ENCODE results near the gene LIN54. TPM values are rescaled to one million over a fixed set of nuclear protein-coding genes. Genes with fewer than 3 reads are reported as not detected.

LIN54 gene
- total and polyA plus RNA-seq, 9 of the 15 experiments (the other 6 are each of a cell fraction or from before 2014, with no cell fraction given) = 2.2 to 22.5 (median 15.8) TPM

GRCh38 chr4:83010522-83011318, at the start of gene LIN54 (continued):
- TF ChIP-seq NCOA1 (IDR thresholded peaks at IDR 0.05; ENCODE audit: low read depth) (no peak), NFYB (IDR thresholded peaks at IDR 0.05; ENCODE audit: extremely low read depth, insufficient read length) (no peak), SAFB (IDR thresholded peaks at IDR 0.05; ENCODE audit: borderline replicate concordance, low read depth, low read length) (no peak), ZFPM2 (CRISPR knock-in tag; IDR thresholded peaks at IDR 0.05) (no peak), MCM5 (IDR thresholded peaks at IDR 0.05; ENCODE audit: low read depth) (no peak), PREB (CRISPR knock-in tag; IDR thresholded peaks at IDR 0.05) (no peak), GTF2F1 (IDR thresholded peaks at IDR 0.05; ENCODE audit: low read depth, low read length) (no peak), FOXA3 (CRISPR knock-in tag; conservative IDR thresholded peaks at IDR 0.05 in 1 of 2, IDR thresholded peaks at IDR 0.05 in 1 of 2) (no peak), PHB (CRISPR knock-in tag; IDR thresholded peaks at IDR 0.05) (no peak), GABPB2 (CRISPR knock-in tag; conservative IDR thresholded peaks at IDR 0.05) (no peak), ZNF740 (CRISPR knock-in tag; IDR thresholded peaks at IDR 0.05) (no peak), ZNF740 (tag; IDR thresholded peaks at IDR 0.05) (no peak), SMAD2 (IDR thresholded peaks at IDR 0.05; ENCODE audit: low read depth, low read length) (no peak), SAP30 (IDR thresholded peaks at IDR 0.05; ENCODE audit: borderline replicate concordance, insufficient read depth, low read depth, low read length, poor library complexity, severe bottlenecking) (no peak), ZNF143 (CRISPR knock-in tag; IDR thresholded peaks at IDR 0.05) (no peak), SP1 (CRISPR knock-in tag; IDR thresholded peaks at IDR 0.05) (no peak), ZNF347 (CRISPR knock-in tag; IDR thresholded peaks at IDR 0.05; ENCODE audit: low read depth) (no peak), TEAD1 (CRISPR knock-in tag; IDR thresholded peaks at IDR 0.05) (no peak)
- TF ChIP-seq, protein P1, sequence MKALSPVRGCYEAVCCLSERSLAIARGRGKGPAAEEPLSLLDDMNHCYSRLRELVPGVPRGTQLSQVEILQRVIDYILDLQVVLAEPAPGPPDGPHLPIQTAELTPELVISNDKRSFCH (CRISPR knock-in tag; IDR thresholded peaks at IDR 0.05) = no peak
- TF ChIP-seq, protein P1 (tag; IDR thresholded peaks at IDR 0.05) = no peak
- TF ChIP-seq, protein P2, sequence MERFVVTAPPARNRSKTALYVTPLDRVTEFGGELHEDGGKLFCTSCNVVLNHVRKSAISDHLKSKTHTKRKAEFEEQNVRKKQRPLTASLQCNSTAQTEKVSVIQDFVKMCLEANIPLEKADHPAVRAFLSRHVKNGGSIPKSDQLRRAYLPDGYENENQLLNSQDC (CRISPR knock-in tag; IDR thresholded peaks at IDR 0.05) = no peak
- TF ChIP-seq, protein P3, sequence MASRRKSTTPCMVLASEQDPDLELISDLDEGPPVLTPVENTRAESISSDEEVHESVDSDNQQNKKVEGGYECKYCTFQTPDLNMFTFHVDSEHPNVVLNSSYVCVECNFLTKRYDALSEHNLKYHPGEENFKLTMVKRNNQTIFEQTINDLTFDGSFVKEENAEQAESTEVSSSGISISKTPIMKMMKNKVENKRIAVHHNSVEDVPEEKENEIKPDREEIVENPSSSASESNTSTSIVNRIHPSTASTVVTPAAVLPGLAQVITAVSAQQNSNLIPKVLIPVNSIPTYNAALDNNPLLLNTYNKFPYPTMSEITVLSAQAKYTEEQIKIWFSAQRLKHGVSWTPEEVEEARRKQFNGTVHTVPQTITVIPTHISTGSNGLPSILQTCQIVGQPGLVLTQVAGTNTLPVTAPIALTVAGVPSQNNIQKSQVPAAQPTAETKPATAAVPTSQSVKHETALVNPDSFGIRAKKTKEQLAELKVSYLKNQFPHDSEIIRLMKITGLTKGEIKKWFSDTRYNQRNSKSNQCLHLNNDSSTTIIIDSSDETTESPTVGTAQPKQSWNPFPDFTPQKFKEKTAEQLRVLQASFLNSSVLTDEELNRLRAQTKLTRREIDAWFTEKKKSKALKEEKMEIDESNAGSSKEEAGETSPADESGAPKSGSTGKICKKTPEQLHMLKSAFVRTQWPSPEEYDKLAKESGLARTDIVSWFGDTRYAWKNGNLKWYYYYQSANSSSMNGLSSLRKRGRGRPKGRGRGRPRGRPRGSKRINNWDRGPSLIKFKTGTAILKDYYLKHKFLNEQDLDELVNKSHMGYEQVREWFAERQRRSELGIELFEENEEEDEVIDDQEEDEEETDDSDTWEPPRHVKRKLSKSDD (conservative IDR thresholded peaks at IDR 0.05; ENCODE audit: low read length) = no peak
